G401.6 (cell line): Measurements from ENCODE around the gene CHKB.

Experiments used
- FAIRE-seq: peaks from 2 replicates; lab custom pipeline; 2012; peaks lifted over from hg19 to GRCh38; lab: Jason Lieb, UNC

Gene CHKB

GRCh38 chr22:50529416-50529896 is 53.2 kb downstream of the CHKB start:
- no peak for FAIRE-seq
